H9 (cell line): Measurements from ENCODE around the gene ELAPOR1. TPM values are rescaled to one million over a fixed set of nuclear protein-coding genes. Genes with fewer than 3 reads are reported as not detected.

Source experiments
- DNase-seq: peaks from one replicate; pipeline ENCODE4 v3.0.0-alpha.2; 2017
- H2AFZ ChIP-seq: one replicate; pipeline ENCODE4 v1.6.1; 2013; ENCODE audit warnings: mild to moderate bottlenecking, low read length, control low read depth, moderate library complexity
- H2AK5ac ChIP-seq: 2 replicates; pipeline ENCODE4 v1.6.1; 2013; ENCODE audit warnings: low read length, control low read depth, mixed read lengths; ENCODE audit not compliant: insufficient read length
- H2BK120ac ChIP-seq: one replicate; pipeline ENCODE4 v1.6.1; 2013; ENCODE audit warnings: low read depth, mild to moderate bottlenecking, low read length, control low read depth, inconsistent platforms; ENCODE audit not compliant: poor library complexity, severe bottlenecking
- H2BK12ac ChIP-seq: 2 replicates; pipeline ENCODE4 v1.6.1; 2013; ENCODE audit warnings: low read length, control low read depth, mixed read lengths, low read depth; ENCODE audit not compliant: insufficient read length
- H2BK15ac ChIP-seq: 2 replicates; pipeline ENCODE4 v1.6.1; 2013; ENCODE audit warnings: low read depth, low read length, control low read depth
- H2BK20ac ChIP-seq: one replicate; pipeline ENCODE4 v1.6.1; 2013; ENCODE audit warnings: low read depth, mild to moderate bottlenecking, low read length, control low read depth, inconsistent platforms; ENCODE audit not compliant: poor library complexity, severe bottlenecking
- H2BK5ac ChIP-seq: 2 replicates; pipeline ENCODE4 v1.6.1; 2013; ENCODE audit warnings: low read length, control low read depth, mixed read lengths; ENCODE audit not compliant: insufficient read length
- H3K14ac ChIP-seq: 2 replicates; pipeline ENCODE4 v1.6.1; 2013; ENCODE audit warnings: low read length, control low read depth; ENCODE audit not compliant: insufficient read depth
- H3K18ac ChIP-seq: 2 replicates; pipeline ENCODE4 v1.6.1; 2013; ENCODE audit warnings: low read depth, mild to moderate bottlenecking, mixed read lengths, low read length, control low read depth; ENCODE audit not compliant: insufficient read length
- H3K23ac ChIP-seq: 2 replicates; pipeline ENCODE4 v1.6.1; 2013; ENCODE audit warnings: low read length, control low read depth, mixed read lengths, low read depth; ENCODE audit not compliant: insufficient read length
- H3K23me2 ChIP-seq: 2 replicates; pipeline ENCODE4 v1.6.1; 2013; ENCODE audit warnings: low read depth, mild to moderate bottlenecking, mixed read lengths, low read length, control low read depth; ENCODE audit not compliant: insufficient read length, poor library complexity, severe bottlenecking
- H3K27ac ChIP-seq: 2 replicates; pipeline ENCODE4 v1.5.1; 2013; ENCODE audit warnings: low read length, control low read depth, mixed read lengths, low read depth; ENCODE audit not compliant: insufficient read length
- H3K27me3 ChIP-seq: 2 replicates; pipeline ENCODE4 v1.6.1; 2013; ENCODE audit warnings: low read length, control low read depth, inconsistent platforms; ENCODE audit not compliant: insufficient read depth
- H3K4ac ChIP-seq: 2 replicates; pipeline ENCODE4 v1.6.1; 2013; ENCODE audit warnings: low read depth, mild to moderate bottlenecking, control low read depth, inconsistent platforms, low read length, moderate library complexity
- H3K4me1 ChIP-seq: 2 replicates; pipeline ENCODE4 v1.6.1; 2013; ENCODE audit warnings: low read length, control low read depth, inconsistent platforms; ENCODE audit not compliant: insufficient read depth
- H3K4me2 ChIP-seq: 2 replicates; pipeline ENCODE4 v1.6.1; 2013; ENCODE audit warnings: low read length, control low read depth, mixed read lengths; ENCODE audit not compliant: insufficient read length, insufficient read depth
- H3K56ac ChIP-seq: 2 replicates; pipeline ENCODE4 v1.6.1; 2013; ENCODE audit warnings: low read depth, mild to moderate bottlenecking, mixed read lengths, low read length, control low read depth; ENCODE audit not compliant: insufficient read length
- H3K79me1 ChIP-seq: 2 replicates; pipeline ENCODE4 v1.6.1; 2013; ENCODE audit warnings: low read depth, mild to moderate bottlenecking, moderate library complexity, low read length, control low read depth, inconsistent platforms; ENCODE audit not compliant: insufficient read depth, poor library complexity, severe bottlenecking
- H3K79me2 ChIP-seq: 2 replicates; pipeline ENCODE4 v1.6.1; 2013; ENCODE audit warnings: low read length, control low read depth, inconsistent platforms; ENCODE audit not compliant: insufficient read depth
- H3K9ac ChIP-seq: 2 replicates; pipeline ENCODE4 v1.6.1; 2013; ENCODE audit warnings: low read length, control low read depth, mixed read lengths; ENCODE audit not compliant: insufficient read length; ENCODE audit errors: extremely low read depth
- H3K9me3 ChIP-seq: one replicate; pipeline ENCODE4 v1.6.1; 2013; ENCODE audit warnings: low read depth, low read length, inconsistent platforms; ENCODE audit not compliant: control insufficient read depth
- H3T11ph ChIP-seq: one replicate; pipeline ENCODE4 v1.6.1; 2013; ENCODE audit warnings: mild to moderate bottlenecking, low read length, control low read depth, inconsistent platforms
- H4K20me1 ChIP-seq: one replicate; pipeline ENCODE4 v1.6.1; 2013; ENCODE audit not compliant: control insufficient read depth, insufficient read length, insufficient read depth
- H4K5ac ChIP-seq: 2 replicates; pipeline ENCODE4 v1.6.1; 2013; ENCODE audit warnings: low read depth, mild to moderate bottlenecking, mixed read lengths, low read length, control low read depth; ENCODE audit not compliant: insufficient read length
- H4K8ac ChIP-seq: replicated peaks from 2 replicates; pipeline ENCODE4 v1.6.1; 2013; ENCODE audit warnings: low read length, control low read depth, mixed read lengths, low read depth; ENCODE audit not compliant: insufficient read length
- H4K91ac ChIP-seq: 2 replicates; pipeline ENCODE4 v1.6.1; 2013; ENCODE audit warnings: low read depth, mild to moderate bottlenecking, moderate library complexity, mixed read lengths, low read length, control low read depth; ENCODE audit not compliant: insufficient read length
- H3K27ac Mint-ChIP-seq, 3 experiments: 2 replicates in 2 of 3; 3 replicates in 1 of 3; pipeline ENCODE4 v1.8.0; 2020 to 2021; ENCODE audit warnings: mixed read lengths in 3 of 3, mild to moderate bottlenecking in 1 of 3, moderate library complexity in 1 of 3
- H3K27me3 Mint-ChIP-seq: 2 replicates; pipeline ENCODE4 v1.8.0; 2021; ENCODE audit warnings: low read depth, mild to moderate bottlenecking, moderate library complexity, mixed read lengths
- H3K36me3 Mint-ChIP-seq, 3 experiments: 2 replicates in 2 of 3; 3 replicates in 1 of 3; pipeline ENCODE4 v1.8.0; 2020 to 2021; ENCODE audit warnings: low read depth in 3 of 3, mixed read lengths in 3 of 3; ENCODE audit not compliant: insufficient read depth in 1 of 3
- H3K4me1 Mint-ChIP-seq, 2 experiments: 2 replicates each; pipeline ENCODE4 v1.8.0; 2020; ENCODE audit warnings: mixed read lengths in 2 of 2
- H3K4me3 Mint-ChIP-seq, 2 experiments: 2 replicates in 1 of 2; 3 replicates in 1 of 2; pipeline ENCODE4 v1.8.0; 2020 to 2021; ENCODE audit warnings: mild to moderate bottlenecking in 2 of 2, mixed read lengths in 2 of 2, moderate library complexity in 1 of 2
- H3K9me3 Mint-ChIP-seq, 2 experiments: 2 replicates in 1 of 2; 3 replicates in 1 of 2; pipeline ENCODE4 v1.8.0; 2020; ENCODE audit warnings: mild to moderate bottlenecking in 2 of 2, mixed read lengths in 2 of 2, moderate library complexity in 1 of 2
- CTCF ChIP-seq: fragments of 200-600 bp; sonication (generic); conservative IDR thresholded peaks from 3 replicates; pipeline ENCODE4 v1.8.0; 2021; ENCODE audit warnings: antibody characterized with exemption, mild to moderate bottlenecking
- WGBS: extraction: QIAGEN DNeasy Blood & Tissue Kit; methylation state at CpG from one replicate; pipeline ENCODE4 v1.1.7; 2013; ENCODE audit warnings: missing lambda C conversion rate, low lambda C conversion rate, mixed read lengths; ENCODE audit not compliant: insufficient read length; ENCODE audit errors: extremely low coverage; 5-methylcytosine and 5-hydroxymethylcytosine counted together
- total RNA-seq: library from RNA; stranded (reverse); gene quantifications from 2 replicates; pipeline ENCODE4 v1.2.1, GENCODE V29; 2021

ELAPOR1 gene
- total RNA-seq, 1 experiment from 2014 or later, result 0.55 TPM

GRCh38 chr1:109091839-109092193 lies 22.1 kb upstream of the ELAPOR1 start:
- Histone ChIP-seq H4K20me1 (no peaks in the 10 kb centered on the region), H3K23ac (no peak overlapping the region), H3K18ac (no peak overlapping the region), H3K23me2 (peaks cover 6% of the 10 kb centered on the region), H3K4me1 (no peaks in the 10 kb centered on the region), H3K56ac (no peak overlapping the region), H3K79me1 (no peaks in the 10 kb centered on the region), H2BK20ac (no peak overlapping the region), H3K4ac (no peak overlapping the region), H2AK5ac (no peak overlapping the region), H2AFZ (no peak overlapping the region), H2BK15ac (no peak overlapping the region), H3K14ac (no peak overlapping the region), H3K79me2 (0 out of 2 replicates have a peak, but pooled peaks cover 2% of the 10 kb centered on the region), H2BK120ac (no peak overlapping the region), H2BK5ac (no peak overlapping the region), H3T11ph (no peak overlapping the region), H3K9me3 (no peaks in the 10 kb centered on the region), H4K8ac (no peak overlapping the region), H2BK12ac (no peak overlapping the region), H3K27me3 (no peaks in the 10 kb centered on the region), H3K27ac (no peak overlapping the region), H4K5ac (no peak overlapping the region), H4K91ac (no peak overlapping the region), H3K4me2 (peak overlapping the region; percentile 42), H3K9ac (peak overlapping the region; percentile 82)
- H3K4me1 Mint-ChIP-seq, result peaks cover 20 to 24% of the 10 kb centered on the region in 2 experiments
- no peak for DNase-seq
- H3K4me3 Mint-ChIP-seq, result peak overlapping the region; percentile 91 to 92
- H3K27ac Mint-ChIP-seq, result peak overlapping the region in 1 of 3 experiments; percentile 96; a peak in 3 of 7 replicates
- TF ChIP-seq CTCF, result no peak
- no peaks in the 10 kb centered on the region; a peak in 1 of 5 replicates for H3K9me3 Mint-ChIP-seq
- no peaks in the 10 kb centered on the region; the same call in 1 of the 2 replicates for H3K27me3 Mint-ChIP-seq
- H3K36me3 Mint-ChIP-seq, result peaks cover 0 to 17% (median 13%) of the 10 kb centered on the region in 3 experiments; a peak in 5 of 7 replicates
- no CpG with 5 or more reads among the region's 1 CpG for WGBS
